ENCODE results near the gene GPSM3. TPM values are rescaled to one million over a fixed set of nuclear protein-coding genes. Genes with fewer than 3 reads are reported as not detected.

Gene GPSM3
- total RNA-seq, 1 donor = 1.1 TPM

GRCh38 chr6:32226434-32226833, 34.0 kb upstream of the GPSM3 start:
- Histone ChIP-seq H2AFZ (ENCODE audit: low read length) (no peak overlapping the region), H3K27ac (ENCODE audit: low read depth, low read length) (no peak overlapping the region), H3K4me1 (ENCODE audit: insufficient read depth, low read length) (no peaks in the 10 kb centered on the region), H4K20me1 (ENCODE audit: insufficient read depth, low read length) (no peaks in the 10 kb centered on the region), H3K27me3 (ENCODE audit: insufficient read depth, low read length) (no peaks in the 10 kb centered on the region), H3K79me2 (ENCODE audit: insufficient read depth, low read length) (no peaks in the 10 kb centered on the region), H3K9me3 (ENCODE audit: low read depth, low read length) (no peaks in the 10 kb centered on the region), H3K4me2 (ENCODE audit: insufficient read depth, low read length) (no peak overlapping the region), H3K36me3 (ENCODE audit: insufficient read depth, low read length) (no peaks in the 10 kb centered on the region), H3K4me3 (ENCODE audit: insufficient read depth, low read length) (no peak overlapping the region)
- TF ChIP-seq CTCF (IDR thresholded peaks at IDR 0.05; ENCODE audit: extremely low read depth, low read depth, low read length) = no peak
- DNase-seq (ENCODE audit: insufficient read length, low spot score, missing footprints) = no peak

GRCh38 chr6:32224696-32225095, 32.3 kb upstream of the GPSM3 start:
- no peaks in the 10 kb centered on the region for H3K4me1 ChIP-seq (ENCODE audit: insufficient read depth, low read length)
- no peaks in the 10 kb centered on the region for H3K9me3 ChIP-seq (ENCODE audit: low read depth, low read length)
- H3K36me3 ChIP-seq (ENCODE audit: insufficient read depth, low read length) = no peaks in the 10 kb centered on the region
- DNase-seq (ENCODE audit: insufficient read length, low spot score, missing footprints) = no peak
- H3K4me3 ChIP-seq (ENCODE audit: insufficient read depth, low read length) = no peak overlapping the region
- no peak overlapping the region for H3K4me2 ChIP-seq (ENCODE audit: insufficient read depth, low read length)
- H3K27me3 ChIP-seq (ENCODE audit: insufficient read depth, low read length) = no peaks in the 10 kb centered on the region
- no peak overlapping the region for H3K27ac ChIP-seq (ENCODE audit: low read depth, low read length)
- TF ChIP-seq CTCF (IDR thresholded peaks at IDR 0.05; ENCODE audit: extremely low read depth, low read depth, low read length) = no peak
- H4K20me1 ChIP-seq (ENCODE audit: insufficient read depth, low read length) = no peaks in the 10 kb centered on the region
- no peak overlapping the region for H2AFZ ChIP-seq (ENCODE audit: low read length)
- H3K79me2 ChIP-seq (ENCODE audit: insufficient read depth, low read length) = no peaks in the 10 kb centered on the region

- TF ChIP-seq CTCF (IDR thresholded peaks at IDR 0.05; ENCODE audit: extremely low read depth, low read depth, low read length) = no peak
- no peaks in the 10 kb centered on the region for H3K36me3 ChIP-seq (ENCODE audit: insufficient read depth, low read length)
- no peaks in the 10 kb centered on the region for H3K9me3 ChIP-seq (ENCODE audit: low read depth, low read length)
- no peak within 1 kb of the TSS for H3K27ac ChIP-seq (ENCODE audit: low read depth, low read length)
- H4K20me1 ChIP-seq (ENCODE audit: insufficient read depth, low read length) = no peaks in the 10 kb centered on the region
- no peak within 1 kb of the TSS for H2AFZ ChIP-seq (ENCODE audit: low read length)
- H3K27me3 ChIP-seq (ENCODE audit: insufficient read depth, low read length) = peaks cover 3% of the 10 kb centered on the region
- no peak within 1 kb of the TSS for H3K4me3 ChIP-seq (ENCODE audit: insufficient read depth, low read length)
- no peak for DNase-seq (ENCODE audit: insufficient read length, low spot score, missing footprints)
- H3K79me2 ChIP-seq (ENCODE audit: insufficient read depth, low read length) = no peaks in the 10 kb centered on the region
- H3K4me2 ChIP-seq (ENCODE audit: insufficient read depth, low read length) = no peak within 1 kb of the TSS
- no peaks in the 10 kb centered on the region for H3K4me1 ChIP-seq (ENCODE audit: insufficient read depth, low read length)
These were observed 31.1 kb upstream of the GPSM3 start, which contains the start of gene NOTCH4 for GRCh38 chr6:32223258-32224235. TSS of gene NOTCH4 (minus strand) at chr6:32224067. CDS start at chr6:32223928, 139 bp downstream.
